HEK293 (cell line): Measurements from ENCODE around the gene PHKA2.
"Not testable (repeated sequence)": the region's sequence is repeated elsewhere in the genome, so short reads cannot be mapped to it uniquely, and the experiment has no call there.

Source experiments
- SCRT2 ChIP-seq: fragments of 450-650 bp; formaldehyde crosslinking; IDR thresholded peaks from 2 replicates; pipeline ENCODE4 v1.5.1; 2016; ENCODE audit warnings: missing biosample characterization, missing genetic modification characterization
- ZNF155 ChIP-seq: fragments of 450-650 bp; formaldehyde crosslinking; IDR thresholded peaks from 2 replicates; pipeline ENCODE4 v1.5.1; 2016; ENCODE audit warnings: missing biosample characterization, missing genetic modification characterization
- ZNF157 ChIP-seq: fragments of 450-650 bp; formaldehyde crosslinking; IDR thresholded peaks from 2 replicates; pipeline ENCODE4 v1.5.1; 2016; ENCODE audit warnings: missing biosample characterization, missing genetic modification characterization
- TF ChIP-seq, protein P1 (sequence below): fragments of 450-650 bp; formaldehyde crosslinking; IDR thresholded peaks from 2 replicates; pipeline ENCODE4 v1.5.1; 2016; ENCODE audit warnings: missing biosample characterization, missing genetic modification characterization
- TF ChIP-seq, protein P2 (sequence below): fragments of 450-650 bp; formaldehyde crosslinking; optimal IDR thresholded peaks from 2 replicates; pipeline ENCODE3; 2016; ENCODE audit warnings: missing biosample characterization, mild to moderate bottlenecking, missing genetic modification characterization

DNA sequence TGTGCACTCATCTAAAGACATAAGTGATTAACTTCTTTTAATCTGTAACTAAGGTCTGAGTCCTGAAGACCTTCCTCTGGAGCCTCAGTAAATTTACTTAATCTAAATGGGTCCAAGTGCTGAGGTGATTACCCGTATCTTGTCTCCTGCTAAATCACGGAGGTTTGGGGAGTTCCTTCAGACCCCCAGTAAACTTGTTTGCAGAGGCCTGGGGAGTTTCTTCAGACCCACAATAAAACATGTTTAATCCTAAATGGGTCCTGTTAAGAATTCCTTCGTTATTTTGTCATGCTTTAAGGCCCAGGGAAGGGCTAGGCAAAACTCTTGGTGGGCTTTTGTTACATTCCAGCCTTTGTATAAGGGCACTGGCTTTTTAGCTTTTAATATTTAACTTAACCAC lies 136.0 kb downstream of the PHKA2 start:
- TF ChIP-seq ZNF155; ZNF157 (tag by site-specific recombination); SCRT2 (tag by site-specific recombination): not testable (repeated sequence)
- TF ChIP-seq, protein P1, sequence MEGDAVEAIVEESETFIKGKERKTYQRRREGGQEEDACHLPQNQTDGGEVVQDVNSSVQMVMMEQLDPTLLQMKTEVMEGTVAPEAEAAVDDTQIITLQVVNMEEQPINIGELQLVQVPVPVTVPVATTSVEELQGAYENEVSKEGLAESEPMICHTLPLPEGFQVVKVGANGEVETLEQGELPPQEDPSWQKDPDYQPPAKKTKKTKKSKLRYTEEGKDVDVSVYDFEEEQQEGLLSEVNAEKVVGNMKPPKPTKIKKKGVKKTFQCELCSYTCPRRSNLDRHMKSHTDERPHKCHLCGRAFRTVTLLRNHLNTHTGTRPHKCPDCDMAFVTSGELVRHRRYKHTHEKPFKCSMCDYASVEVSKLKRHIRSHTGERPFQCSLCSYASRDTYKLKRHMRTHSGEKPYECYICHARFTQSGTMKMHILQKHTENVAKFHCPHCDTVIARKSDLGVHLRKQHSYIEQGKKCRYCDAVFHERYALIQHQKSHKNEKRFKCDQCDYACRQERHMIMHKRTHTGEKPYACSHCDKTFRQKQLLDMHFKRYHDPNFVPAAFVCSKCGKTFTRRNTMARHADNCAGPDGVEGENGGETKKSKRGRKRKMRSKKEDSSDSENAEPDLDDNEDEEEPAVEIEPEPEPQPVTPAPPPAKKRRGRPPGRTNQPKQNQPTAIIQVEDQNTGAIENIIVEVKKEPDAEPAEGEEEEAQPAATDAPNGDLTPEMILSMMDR (tag by site-specific recombination): not testable (repeated sequence)
- TF ChIP-seq, protein P2, sequence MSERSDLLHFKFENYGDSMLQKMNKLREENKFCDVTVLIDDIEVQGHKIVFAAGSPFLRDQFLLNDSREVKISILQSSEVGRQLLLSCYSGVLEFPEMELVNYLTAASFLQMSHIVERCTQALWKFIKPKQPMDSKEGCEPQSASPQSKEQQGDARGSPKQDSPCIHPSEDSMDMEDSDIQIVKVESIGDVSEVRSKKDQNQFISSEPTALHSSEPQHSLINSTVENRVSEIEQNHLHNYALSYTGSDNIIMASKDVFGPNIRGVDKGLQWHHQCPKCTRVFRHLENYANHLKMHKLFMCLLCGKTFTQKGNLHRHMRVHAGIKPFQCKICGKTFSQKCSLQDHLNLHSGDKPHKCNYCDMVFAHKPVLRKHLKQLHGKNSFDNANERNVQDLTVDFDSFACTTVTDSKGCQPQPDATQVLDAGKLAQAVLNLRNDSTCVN (tag by site-specific recombination): not testable (repeated sequence)
